ENCODE data around the gene MTHFD1L.
"Not testable (repeated sequence)": the region's sequence is repeated elsewhere in the genome, so short reads cannot be mapped to it uniquely, and the experiment has no call there.

Gene MTHFD1L

DNA sequence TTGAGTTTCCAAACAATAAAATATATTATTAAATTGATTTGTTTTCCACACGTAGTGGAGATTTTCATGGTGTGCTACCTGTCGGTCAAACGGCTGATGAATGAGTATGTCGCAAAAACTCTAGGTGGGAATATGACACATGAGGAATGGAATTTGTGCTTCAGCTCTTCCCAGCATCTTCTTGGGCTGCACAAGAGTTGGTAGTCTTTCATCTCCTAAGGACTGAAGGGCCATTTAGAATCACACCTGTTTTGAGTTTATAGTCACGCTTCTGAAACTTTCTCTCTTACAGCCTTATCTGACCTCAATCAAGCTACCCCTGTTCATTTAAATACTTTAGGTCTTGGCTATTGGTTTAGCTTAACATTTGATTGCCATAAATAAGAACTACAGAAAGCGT lies 216.6 kb downstream of the MTHFD1L start:
- Histone ChIP-seq H3K27me3 (ENCODE audit: control insufficient read depth, insufficient read depth, low read length) (no peaks in the 10 kb centered on the region), H3K4me3 (ENCODE audit: low read length) (no peak overlapping the region), H3K27ac (ENCODE audit: low read depth, low read length) (no peak overlapping the region), H3K4me1 (ENCODE audit: control insufficient read depth, insufficient read depth, low read length) (no peaks in the 10 kb centered on the region), H3K36me3 (ENCODE audit: control insufficient read depth, insufficient read depth, low read length) (no peaks in the 10 kb centered on the region), H3K9ac (ENCODE audit: low read length) (no peak overlapping the region)

- Histone ChIP-seq H3K9ac (ENCODE audit: low read length) (no peak overlapping the region), H3K4me3 (ENCODE audit: low read length) (no peak overlapping the region), H3K36me3 (ENCODE audit: control insufficient read depth, insufficient read depth, low read length) (no peaks in the 10 kb centered on the region), H3K4me1 (ENCODE audit: control insufficient read depth, insufficient read depth, low read length) (no peaks in the 10 kb centered on the region), H3K27me3 (ENCODE audit: control insufficient read depth, insufficient read depth, low read length) (no peaks in the 10 kb centered on the region), H3K27ac (ENCODE audit: low read depth, low read length) (no peak overlapping the region)
Measured at GRCh38 chr6:151084275-151084674, 218.8 kb downstream of the MTHFD1L start.

DNA sequence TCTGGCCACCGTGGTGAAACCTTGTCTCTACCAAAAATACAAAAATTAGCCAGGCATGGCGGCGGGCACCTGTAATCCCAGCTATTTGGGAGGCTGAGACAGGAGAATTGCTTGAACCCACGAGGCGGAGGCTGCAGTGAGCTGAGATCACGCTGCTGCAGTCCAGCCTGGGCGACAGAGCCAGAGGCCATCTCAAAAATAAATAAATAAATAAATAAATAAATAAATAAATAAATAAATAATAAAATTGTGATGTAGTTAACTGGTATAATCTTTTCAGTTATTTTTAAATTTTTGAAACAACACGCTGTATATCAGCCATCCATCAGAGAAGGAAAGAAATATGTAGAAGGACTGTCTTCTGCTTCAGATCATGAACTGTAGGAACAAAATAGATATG lies 221.6 kb downstream of the MTHFD1L start:
- not testable (repeated sequence) for H3K4me1 ChIP-seq (ENCODE audit: control insufficient read depth, insufficient read depth, low read length); H3K36me3 ChIP-seq (ENCODE audit: control insufficient read depth, insufficient read depth, low read length); H3K27me3 ChIP-seq (ENCODE audit: control insufficient read depth, insufficient read depth, low read length); H3K27ac ChIP-seq (ENCODE audit: low read depth, low read length); H3K4me3 ChIP-seq (ENCODE audit: low read length); H3K9ac ChIP-seq (ENCODE audit: low read length)

DNA sequence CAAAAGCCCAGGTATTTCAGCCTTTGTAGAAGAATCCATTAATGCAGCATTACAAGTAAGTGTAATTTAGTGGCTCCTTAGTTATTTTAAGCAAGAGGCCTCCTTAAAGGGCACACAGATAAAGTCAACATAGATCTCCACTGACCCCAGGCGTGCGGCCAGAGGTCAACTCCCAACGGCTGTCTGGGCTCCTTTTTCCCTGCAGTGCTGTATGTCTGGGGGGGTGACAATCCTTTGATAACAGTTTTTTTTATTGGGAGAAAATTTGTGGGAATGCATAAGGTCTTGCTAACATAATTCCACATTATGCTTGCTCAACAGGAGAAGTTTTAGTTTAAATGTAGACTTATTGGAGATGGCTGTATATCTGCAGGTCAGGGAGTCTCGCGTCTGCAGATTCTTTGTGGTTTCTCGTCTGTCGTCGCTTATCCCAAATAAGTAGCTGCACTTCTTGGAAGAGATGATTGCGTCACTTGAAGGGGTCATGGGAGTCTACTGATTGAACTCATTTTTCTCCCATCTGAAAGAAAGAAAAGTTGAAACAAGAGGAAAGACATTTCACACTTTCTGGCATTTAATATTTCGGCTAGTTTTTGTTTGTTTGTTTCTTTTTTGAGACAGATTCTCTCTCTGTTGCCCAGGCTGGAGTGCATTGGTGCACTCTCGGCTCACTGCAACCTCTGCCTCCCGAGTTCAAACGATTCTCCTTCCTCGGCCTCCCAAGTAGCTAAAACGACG lies 222.5 kb downstream of the MTHFD1L start:
- no peak overlapping the region for H3K27ac ChIP-seq (ENCODE audit: low read depth, low read length)
- no peaks in the 10 kb centered on the region for H3K27me3 ChIP-seq (ENCODE audit: control insufficient read depth, insufficient read depth, low read length)
- H3K4me1 ChIP-seq (ENCODE audit: control insufficient read depth, insufficient read depth, low read length) = no peaks in the 10 kb centered on the region
- no peaks in the 10 kb centered on the region for H3K36me3 ChIP-seq (ENCODE audit: control insufficient read depth, insufficient read depth, low read length)
- no peak overlapping the region for H3K4me3 ChIP-seq (ENCODE audit: low read length)
- H3K9ac ChIP-seq (ENCODE audit: low read length) = no peak overlapping the region

GRCh38 chr6:151088599-151088935 lies 223.1 kb downstream of the MTHFD1L start:
- no peak overlapping the region for H3K9ac ChIP-seq (ENCODE audit: low read length)
- no peaks in the 10 kb centered on the region for H3K36me3 ChIP-seq (ENCODE audit: control insufficient read depth, insufficient read depth, low read length)
- H3K27ac ChIP-seq (ENCODE audit: low read depth, low read length) = no peak overlapping the region
- H3K4me1 ChIP-seq (ENCODE audit: control insufficient read depth, insufficient read depth, low read length) = no peaks in the 10 kb centered on the region
- H3K4me3 ChIP-seq (ENCODE audit: low read length) = no peak overlapping the region
- H3K27me3 ChIP-seq (ENCODE audit: control insufficient read depth, insufficient read depth, low read length) = no peaks in the 10 kb centered on the region

- Histone ChIP-seq H3K4me1 (ENCODE audit: control insufficient read depth, insufficient read depth, low read length) (no peaks in the 10 kb centered on the region), H3K9ac (ENCODE audit: low read length) (no peak overlapping the region), H3K27ac (ENCODE audit: low read depth, low read length) (no peak overlapping the region), H3K4me3 (ENCODE audit: low read length) (no peak overlapping the region), H3K27me3 (ENCODE audit: control insufficient read depth, insufficient read depth, low read length) (no peaks in the 10 kb centered on the region), H3K36me3 (ENCODE audit: control insufficient read depth, insufficient read depth, low read length) (no peaks in the 10 kb centered on the region)
Measured at GRCh38 chr6:151088963-151089362, 223.5 kb downstream of the MTHFD1L start.

DNA sequence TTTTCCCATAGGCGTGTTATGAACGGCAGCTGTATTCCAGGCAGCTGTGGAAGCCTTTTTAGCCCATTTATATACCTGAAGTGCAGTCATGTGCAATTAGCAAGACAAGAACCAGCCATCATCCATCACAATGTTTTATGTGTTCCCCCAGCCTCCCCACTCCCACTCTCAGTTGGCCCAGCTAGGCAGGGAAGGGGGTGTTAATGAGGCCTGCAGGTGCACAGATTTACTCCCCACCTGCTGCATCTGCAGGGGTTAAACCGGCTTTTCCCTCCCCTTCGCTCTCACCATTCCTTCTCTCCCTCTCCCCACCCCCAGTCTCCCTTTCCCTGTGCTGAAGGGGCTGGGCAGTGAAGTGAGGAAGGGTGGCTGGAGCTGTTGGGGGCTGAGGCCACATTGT lies 224.5 kb downstream of the MTHFD1L start:
- Histone ChIP-seq H3K36me3 (ENCODE audit: control insufficient read depth, insufficient read depth, low read length) (no peaks in the 10 kb centered on the region), H3K9ac (ENCODE audit: low read length) (no peak overlapping the region), H3K4me3 (ENCODE audit: low read length) (no peak overlapping the region), H3K27ac (ENCODE audit: low read depth, low read length) (no peak overlapping the region), H3K27me3 (ENCODE audit: control insufficient read depth, insufficient read depth, low read length) (no peaks in the 10 kb centered on the region), H3K4me1 (ENCODE audit: control insufficient read depth, insufficient read depth, low read length) (no peaks in the 10 kb centered on the region)

- no peaks in the 10 kb centered on the region for H3K4me1 ChIP-seq (ENCODE audit: control insufficient read depth, insufficient read depth, low read length)
- H3K36me3 ChIP-seq (ENCODE audit: control insufficient read depth, insufficient read depth, low read length) = no peaks in the 10 kb centered on the region
- H3K4me3 ChIP-seq (ENCODE audit: low read length) = no peak overlapping the region
- H3K27me3 ChIP-seq (ENCODE audit: control insufficient read depth, insufficient read depth, low read length) = no peaks in the 10 kb centered on the region
- H3K27ac ChIP-seq (ENCODE audit: low read depth, low read length) = no peak overlapping the region
- H3K9ac ChIP-seq (ENCODE audit: low read length) = no peak overlapping the region
Measured at GRCh38 chr6:151091571-151091970, 226.1 kb downstream of the MTHFD1L start.

DNA sequence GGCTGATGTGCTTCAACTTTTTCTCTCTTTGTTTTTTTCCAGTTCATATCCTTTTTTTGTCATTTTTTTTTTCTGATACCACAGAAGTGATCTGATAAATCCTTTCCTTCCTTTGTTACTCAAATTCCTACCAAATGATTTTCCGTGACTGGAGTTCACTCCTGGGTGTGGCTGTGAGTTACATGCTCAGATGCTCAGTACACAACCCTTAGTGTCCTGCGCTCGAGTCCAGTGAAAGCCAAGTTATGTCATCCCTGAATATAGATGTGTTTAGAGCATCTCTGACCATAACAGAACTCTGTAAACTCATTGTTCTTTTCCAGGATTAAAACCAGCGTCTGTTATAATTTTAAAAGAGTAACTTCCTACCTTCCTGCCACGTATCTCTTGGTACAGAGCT lies 227.1 kb downstream of the MTHFD1L start:
- no peaks in the 10 kb centered on the region for H3K27me3 ChIP-seq (ENCODE audit: control insufficient read depth, insufficient read depth, low read length)
- H3K9ac ChIP-seq (ENCODE audit: low read length) = no peak overlapping the region
- H3K4me1 ChIP-seq (ENCODE audit: control insufficient read depth, insufficient read depth, low read length) = no peaks in the 10 kb centered on the region
- no peak overlapping the region for H3K27ac ChIP-seq (ENCODE audit: low read depth, low read length)
- no peak overlapping the region for H3K4me3 ChIP-seq (ENCODE audit: low read length)
- no peaks in the 10 kb centered on the region for H3K36me3 ChIP-seq (ENCODE audit: control insufficient read depth, insufficient read depth, low read length)

GRCh38 chr6:151093706-151094105 lies 228.2 kb downstream of the MTHFD1L start:
- Histone ChIP-seq H3K4me3 (ENCODE audit: low read length) (no peak overlapping the region), H3K4me1 (ENCODE audit: control insufficient read depth, insufficient read depth, low read length) (no peaks in the 10 kb centered on the region), H3K9ac (ENCODE audit: low read length) (no peak overlapping the region), H3K27ac (ENCODE audit: low read depth, low read length) (no peak overlapping the region), H3K27me3 (ENCODE audit: control insufficient read depth, insufficient read depth, low read length) (no peaks in the 10 kb centered on the region), H3K36me3 (ENCODE audit: control insufficient read depth, insufficient read depth, low read length) (no peaks in the 10 kb centered on the region)

DNA sequence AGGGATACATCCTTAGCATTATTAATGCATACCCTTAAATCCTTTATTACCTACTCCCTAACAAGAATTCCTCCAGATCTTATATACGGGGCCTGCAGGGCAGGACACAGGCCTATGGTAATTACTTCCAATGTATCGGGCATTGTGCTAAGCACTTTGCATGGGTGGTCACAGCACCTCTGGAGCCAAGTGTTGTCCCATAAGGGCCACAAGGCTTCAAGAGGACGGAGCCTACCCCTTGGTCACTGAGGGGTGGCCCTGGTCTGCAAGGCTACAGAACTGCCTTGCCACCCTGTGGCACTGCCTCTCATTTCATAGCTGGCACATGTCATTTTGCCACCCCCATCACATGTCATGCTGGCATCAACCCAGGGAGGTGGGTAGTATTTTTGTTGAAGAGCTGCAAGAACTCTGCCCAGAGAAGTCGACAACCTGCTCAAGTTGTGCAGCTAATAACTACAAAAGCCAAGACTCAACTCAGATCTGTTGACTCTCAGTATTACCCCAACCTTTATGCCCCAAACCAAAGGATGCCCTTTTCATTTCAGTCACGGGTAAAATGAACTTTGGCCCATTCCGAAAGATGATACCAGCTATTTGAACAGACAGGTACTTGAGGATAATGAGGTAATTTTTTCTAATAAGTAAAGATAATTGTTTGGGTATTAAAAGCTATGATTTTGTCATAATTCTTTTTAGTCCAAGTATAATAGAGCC lies 230.2 kb downstream of the MTHFD1L start:
- Histone ChIP-seq H3K36me3 (ENCODE audit: control insufficient read depth, insufficient read depth, low read length) (no peaks in the 10 kb centered on the region), H3K4me1 (ENCODE audit: control insufficient read depth, insufficient read depth, low read length) (no peaks in the 10 kb centered on the region), H3K27me3 (ENCODE audit: control insufficient read depth, insufficient read depth, low read length) (no peaks in the 10 kb centered on the region), H3K4me3 (ENCODE audit: low read length) (no peak overlapping the region), H3K9ac (ENCODE audit: low read length) (no peak overlapping the region), H3K27ac (ENCODE audit: low read depth, low read length) (no peak overlapping the region)

DNA sequence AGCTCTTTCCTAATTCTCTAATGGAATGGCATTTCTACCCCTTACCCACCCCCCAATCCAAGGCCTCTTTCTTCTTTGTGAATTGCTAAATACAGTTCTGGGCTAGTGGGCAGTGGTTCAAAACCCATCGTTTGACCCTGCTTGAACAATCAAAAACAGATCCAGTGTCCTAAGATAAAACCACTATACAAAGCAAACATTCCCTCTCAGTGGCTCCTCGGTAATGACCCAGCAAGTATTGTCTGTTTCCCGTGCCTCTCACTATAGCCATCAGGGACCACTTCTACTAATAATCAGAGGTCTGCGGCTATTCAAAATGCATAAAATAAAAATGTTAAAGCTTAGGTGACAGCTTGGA lies 230.7 kb downstream of the MTHFD1L start:
- H3K9ac ChIP-seq (ENCODE audit: low read length) = no peak overlapping the region
- no peak overlapping the region for H3K27ac ChIP-seq (ENCODE audit: low read depth, low read length)
- peaks cover 2% of the 10 kb centered on the region for H3K4me1 ChIP-seq (ENCODE audit: control insufficient read depth, insufficient read depth, low read length)
- H3K36me3 ChIP-seq (ENCODE audit: control insufficient read depth, insufficient read depth, low read length) = no peaks in the 10 kb centered on the region
- H3K4me3 ChIP-seq (ENCODE audit: low read length) = no peak overlapping the region
- no peaks in the 10 kb centered on the region for H3K27me3 ChIP-seq (ENCODE audit: control insufficient read depth, insufficient read depth, low read length)
